ENCODE results near the gene CRIP3.
"Not testable (repeated sequence)": the region's sequence is repeated elsewhere in the genome, so short reads cannot be mapped to it uniquely, and the experiment has no call there.

CRIP3 gene, protein sequence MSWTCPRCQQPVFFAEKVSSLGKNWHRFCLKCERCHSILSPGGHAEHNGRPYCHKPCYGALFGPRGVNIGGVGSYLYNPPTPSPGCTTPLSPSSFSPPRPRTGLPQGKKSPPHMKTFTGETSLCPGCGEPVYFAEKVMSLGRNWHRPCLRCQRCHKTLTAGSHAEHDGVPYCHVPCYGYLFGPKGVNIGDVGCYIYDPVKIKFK

DNA sequence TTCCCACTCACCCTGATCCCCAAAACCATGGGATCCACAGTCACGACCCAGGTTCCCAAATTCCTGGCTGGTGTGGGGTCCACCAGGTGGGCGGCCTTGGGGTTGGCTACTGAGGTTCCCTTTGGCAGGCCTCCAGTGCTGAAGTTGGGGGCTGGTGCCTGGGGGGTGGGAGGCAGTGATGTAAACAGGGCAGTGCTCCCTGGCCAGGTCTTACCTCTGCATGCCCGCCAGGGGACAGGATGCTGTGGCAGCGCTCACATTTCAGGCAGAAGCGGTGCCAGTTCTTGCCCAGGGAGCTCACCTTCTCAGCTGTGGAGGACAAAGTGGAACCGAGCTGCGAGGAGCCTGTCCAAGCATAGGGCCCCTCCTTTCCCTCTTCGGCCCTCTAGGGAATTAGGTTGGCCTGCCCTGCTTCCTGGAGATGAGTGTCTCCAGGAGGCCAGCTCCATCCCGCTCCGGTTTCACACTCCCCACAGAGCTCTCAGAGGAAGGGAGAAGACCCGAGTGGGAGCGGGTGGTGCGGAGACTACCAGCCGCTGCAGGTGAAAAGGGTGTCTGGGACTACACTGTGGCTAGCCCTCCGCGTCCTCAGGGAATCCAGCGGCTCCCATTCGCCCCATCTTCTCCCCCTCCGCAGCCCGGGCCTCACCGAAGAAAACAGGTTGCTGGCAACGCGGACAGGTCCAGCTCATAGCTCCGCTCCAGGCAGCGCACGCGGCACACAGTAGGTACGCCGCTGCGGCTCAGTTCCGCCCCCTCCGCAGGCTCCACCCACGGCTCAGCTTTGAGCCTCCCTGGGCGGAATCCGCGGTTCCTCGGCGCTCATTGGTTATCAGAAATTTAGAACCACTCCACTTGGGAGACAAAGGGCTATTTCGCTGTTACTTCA lies at the start of gene CRIP3:
CRIP3 (minus strand) TSS at position 726 of the 889 bp plus-strand sequence; CDS start at position 692, 34 bp downstream.
- DNase-seq, result peak; percentile 23

GRCh38 chr6:43355862-43356590 lies 47.4 kb upstream of the CRIP3 start:
- DNase-seq, result no peak

- not testable (repeated sequence) for DNase-seq
Observed at GRCh38 chr6:43351951-43352350, 43.3 kb upstream of the CRIP3 start.

GRCh38 chr6:43347444-43347843 lies 38.8 kb upstream of the CRIP3 start:
- DNase-seq, result no peak

- DNase-seq, result no peak
Observed at GRCh38 chr6:43347021-43347420, 38.4 kb upstream of the CRIP3 start.

GRCh38 chr6:43346243-43346642 lies 37.6 kb upstream of the CRIP3 start:
- DNase-seq, result not testable (repeated sequence)

GRCh38 chr6:43339168-43339567 lies 30.5 kb upstream of the CRIP3 start:
- DNase-seq, result no peak

DNA sequence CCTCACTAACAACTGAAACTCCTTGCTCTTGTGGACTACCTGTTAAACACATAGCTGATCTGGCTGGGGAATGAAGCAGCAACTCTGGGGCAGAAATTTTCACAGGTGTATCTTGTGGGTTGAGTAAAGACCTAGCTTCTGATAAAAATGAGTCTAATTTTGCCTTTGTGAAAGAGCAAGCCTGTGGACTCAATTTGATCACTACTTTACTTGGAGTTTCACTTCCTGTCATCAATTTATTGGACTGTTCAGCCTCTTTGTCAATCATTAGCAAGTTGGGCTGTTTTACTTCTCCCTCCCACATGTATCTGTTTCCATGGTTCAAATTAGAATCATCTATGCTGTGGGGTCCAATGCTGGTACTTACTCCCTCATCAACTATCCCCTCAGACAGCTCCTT lies 29.6 kb upstream of the CRIP3 start:
- no peak for DNase-seq

- no peak for DNase-seq
Observed at GRCh38 chr6:43336382-43336781, 27.8 kb upstream of the CRIP3 start.

DNA sequence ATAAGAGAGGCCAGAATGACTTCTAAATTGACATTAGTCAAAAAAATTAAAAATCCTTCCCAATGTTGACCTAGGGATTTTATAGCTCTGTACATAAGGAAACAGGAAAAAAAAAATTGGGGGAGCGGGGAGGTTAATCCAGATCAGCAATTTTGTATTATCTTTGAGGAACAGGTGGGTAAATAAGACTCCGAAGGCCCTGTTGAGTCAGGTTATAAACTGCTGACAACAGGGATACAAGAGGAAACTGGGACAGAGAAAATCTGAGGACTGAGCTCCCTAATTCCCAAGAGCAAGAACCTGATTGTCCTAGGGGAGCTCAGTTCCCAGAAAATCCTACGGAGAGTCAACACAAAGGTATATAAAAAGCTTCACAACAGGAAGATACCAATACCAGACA lies 26.8 kb upstream of the CRIP3 start:
- DNase-seq, result peak; percentile 3

DNA sequence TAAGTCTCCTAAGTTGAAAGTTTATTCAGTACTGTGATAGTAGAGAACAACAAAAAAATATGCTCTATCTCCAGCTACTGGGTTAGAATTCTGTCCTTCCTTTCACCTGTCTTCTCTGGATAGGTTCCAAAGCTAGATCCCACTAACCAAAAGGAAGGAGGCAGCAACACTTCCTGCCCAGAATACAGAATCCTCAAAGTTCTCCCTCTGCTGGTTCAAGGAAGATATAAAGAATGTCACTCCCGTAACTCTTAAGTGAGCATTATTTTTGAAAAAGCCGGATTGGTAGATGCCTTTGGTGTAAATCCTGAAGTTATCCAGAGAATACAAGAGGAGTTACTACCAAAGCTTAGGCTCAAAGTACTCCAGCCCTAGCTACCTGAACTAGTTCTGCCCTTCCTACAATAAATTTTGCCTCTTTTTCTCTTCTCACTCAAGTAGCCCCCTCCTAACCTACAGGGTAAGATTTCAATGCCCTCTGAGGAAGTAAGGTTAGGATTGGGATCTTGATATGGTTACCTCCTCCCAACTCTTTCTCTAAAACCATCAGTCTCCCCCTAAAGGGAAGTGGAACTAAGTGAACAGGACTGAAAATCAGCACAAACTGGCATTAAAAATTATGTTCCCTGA lies 26.0 kb upstream of the CRIP3 start:
- DNase-seq, result no peak

DNA sequence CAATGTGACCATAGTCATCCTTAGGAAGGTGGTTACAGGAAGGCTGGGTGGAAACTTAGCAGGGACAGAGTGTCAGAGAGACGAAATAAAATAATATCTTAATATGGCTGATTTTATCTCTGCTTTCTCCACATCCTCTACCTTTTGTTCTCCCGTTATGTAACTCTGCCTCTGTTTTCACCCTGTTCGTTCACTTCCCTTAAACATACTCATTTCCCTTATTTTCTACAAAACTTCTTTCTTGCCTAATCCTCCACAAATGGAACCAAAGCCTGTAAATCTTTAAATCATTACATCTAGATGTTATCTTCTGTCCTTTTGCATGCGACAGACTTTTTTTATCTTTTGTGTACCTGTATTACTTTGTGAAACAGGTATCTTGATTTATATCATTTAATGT lies 23.3 kb upstream of the CRIP3 start:
- no peak for DNase-seq

- no peak for DNase-seq
Observed at GRCh38 chr6:43331470-43331869, 22.8 kb upstream of the CRIP3 start.

GRCh38 chr6:43328528-43328927 lies 19.9 kb upstream of the CRIP3 start:
- DNase-seq, result no peak

GRCh38 chr6:43325876-43326275 lies 17.2 kb upstream of the CRIP3 start:
- no peak for DNase-seq

DNA sequence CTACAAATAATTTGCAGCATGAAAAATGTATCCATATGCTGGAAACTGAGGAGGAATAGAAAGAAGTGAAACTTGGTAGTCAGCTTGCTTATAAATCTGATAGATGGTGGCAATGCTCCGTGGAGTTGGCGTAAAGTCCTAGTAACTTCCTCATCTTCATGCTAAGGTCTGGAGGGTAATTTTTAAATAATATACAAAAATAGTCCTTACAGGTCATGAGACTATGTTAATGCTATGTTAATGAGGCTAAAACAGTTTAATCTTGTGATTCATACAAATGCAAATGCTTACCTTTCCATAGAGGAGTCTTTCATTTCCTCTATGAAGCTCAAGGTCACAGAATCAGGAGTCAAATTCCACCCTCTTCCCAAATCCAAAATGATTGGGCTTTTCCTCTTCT lies 9.4 kb upstream of the CRIP3 start:
- DNase-seq, result no peak

DNA sequence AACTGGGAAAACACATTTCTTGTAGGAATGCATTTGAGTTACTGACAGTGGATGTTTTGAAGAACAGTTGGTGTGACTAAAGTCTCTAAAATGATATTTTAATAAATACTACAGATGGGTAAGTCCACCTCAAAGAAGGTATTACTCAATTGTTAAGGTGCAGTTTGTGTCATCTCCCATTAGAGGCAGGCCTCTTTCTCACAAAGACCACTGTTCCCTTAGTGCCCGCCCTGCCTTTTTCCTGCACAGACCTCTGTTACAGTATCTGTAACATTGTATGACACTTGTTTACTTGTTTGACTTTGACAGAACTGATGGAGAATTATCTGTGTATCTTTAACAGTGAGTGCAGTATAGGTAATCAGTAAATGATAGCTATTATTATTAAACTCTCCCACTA lies 5.2 kb upstream of the CRIP3 start:
- no peak for DNase-seq

DNA sequence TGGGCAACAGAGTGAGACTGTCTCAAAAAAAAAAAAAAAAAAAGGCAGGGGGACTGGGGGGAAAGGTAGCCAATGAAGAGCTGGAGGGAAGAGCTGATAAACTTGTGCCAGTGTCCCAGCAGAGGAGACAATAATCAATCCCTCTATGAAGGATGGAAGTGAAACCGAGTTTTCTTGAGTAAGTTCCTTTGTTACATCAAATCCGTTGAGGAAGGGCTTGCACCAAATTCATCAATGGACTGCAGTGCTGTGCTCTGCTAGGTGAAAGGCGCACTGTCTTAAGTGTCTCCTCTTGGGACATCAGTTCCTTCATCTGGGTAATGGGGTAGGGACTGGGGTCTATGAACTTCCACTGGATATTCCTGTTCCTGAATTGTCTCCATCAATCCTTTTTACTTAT lies 3.0 kb upstream of the CRIP3 start:
- DNase-seq, result no peak

DNA sequence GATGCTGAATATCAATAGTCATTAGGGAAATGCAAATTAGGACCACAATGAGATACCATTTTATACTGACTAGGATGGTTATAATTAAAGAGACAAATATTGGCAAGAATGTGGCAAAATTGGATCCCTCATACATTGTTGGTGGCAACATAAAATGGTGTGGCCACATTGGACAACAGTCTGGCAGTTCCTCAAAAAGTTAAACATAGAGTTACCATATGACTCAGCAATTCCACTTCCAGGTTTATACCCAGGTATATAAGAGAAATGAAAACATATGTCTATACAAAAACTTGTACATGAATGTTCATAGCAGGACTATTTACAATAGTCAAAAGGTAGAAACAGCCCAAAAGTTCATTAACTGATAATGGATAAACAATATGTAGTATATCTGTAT lies 2.0 kb upstream of the CRIP3 start:
- no peak for DNase-seq

- DNase-seq, result no peak
Observed at GRCh38 chr6:43310134-43310533, 1.5 kb upstream of the CRIP3 start.

- no peak for DNase-seq
Observed at GRCh38 chr6:43308990-43309477, 408 bp upstream of the CRIP3 start.

DNA sequence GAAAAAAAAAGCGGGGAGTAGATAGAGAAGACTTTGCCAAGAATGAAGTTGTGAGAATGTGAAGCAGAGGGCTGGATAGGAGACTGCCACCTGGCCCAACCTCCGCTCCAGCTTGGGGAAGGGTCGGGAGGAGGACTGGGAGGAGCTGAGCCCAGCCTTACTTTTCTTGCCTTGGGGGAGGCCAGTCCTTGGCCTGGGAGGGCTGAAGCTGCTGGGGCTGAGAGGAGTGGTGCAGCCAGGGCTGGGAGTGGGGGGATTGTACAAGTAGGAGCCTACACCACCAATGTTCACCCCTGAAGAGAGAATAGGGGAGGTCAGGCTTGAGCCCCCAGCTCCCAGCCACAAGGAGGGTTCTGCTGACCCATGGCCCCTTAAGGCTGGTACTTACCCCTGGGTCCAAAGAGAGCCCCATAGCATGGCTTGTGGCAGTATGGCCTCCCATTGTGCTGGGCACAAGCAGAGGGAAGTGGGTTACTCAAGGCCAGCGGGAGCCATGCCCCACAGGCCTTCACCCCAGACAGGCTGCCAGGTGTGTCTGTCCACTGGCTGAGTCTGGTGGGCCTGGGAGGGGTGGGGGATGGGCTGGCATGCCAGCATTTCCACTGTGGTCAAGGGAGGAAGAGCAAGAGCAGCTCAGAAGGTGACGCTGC lies 1.1 kb downstream of the CRIP3 start:
- DNase-seq, result no peak

DNA sequence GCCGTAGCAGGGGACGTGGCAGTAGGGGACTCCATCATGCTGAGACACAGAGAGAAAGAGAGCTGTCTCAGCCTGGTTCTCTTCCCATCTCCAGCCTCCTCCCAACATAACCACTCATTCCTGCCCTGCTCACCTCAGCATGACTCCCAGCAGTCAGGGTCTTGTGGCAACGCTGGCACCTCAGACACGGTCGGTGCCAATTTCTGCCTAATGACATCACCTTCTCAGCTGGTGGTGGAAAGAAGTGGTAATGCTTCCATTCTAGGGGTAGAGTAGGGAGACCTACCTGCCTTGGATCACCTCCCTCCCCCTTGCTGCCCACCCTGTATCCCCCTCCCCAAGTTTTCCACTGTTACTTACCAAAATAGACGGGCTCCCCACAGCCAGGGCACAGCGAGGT lies 2.5 kb downstream of the CRIP3 start:
- no peak for DNase-seq

Measured in NCI-H774 (cell line).